BJ (cell line): ENCODE measurements around the gene IFFO2. TPM values are rescaled to one million over a fixed set of nuclear protein-coding genes. Genes with fewer than 3 reads are reported as not detected.

Experiments used
- CTCF ChIA-PET: fragments of 350-600 bp; formaldehyde crosslinking; extraction: SDS; loops from one replicate; lab custom pipeline; 2021; ENCODE audit warnings: antibody characterized with exemption, inconsistent platforms; lab: Yijun Ruan, JAX
- POLR2A ChIA-PET: fragments of 300-600 bp; sonication (Branson Sonifier 250); formaldehyde crosslinking; extraction: SDS; loops from one replicate; lab custom pipeline; 2021; ENCODE audit warnings: antibody characterized with exemption; lab: Charles Lee
- DNase-seq: peaks from one replicate; pipeline ENCODE4 v3.0.0-alpha.2; 2011; ENCODE audit warnings: low read depth
- H3K27me3 ChIP-seq: 2 replicates; pipeline ENCODE4 v1.6.0; 2011; ENCODE audit warnings: low read length; ENCODE audit not compliant: control insufficient read depth, insufficient read depth
- H3K36me3 ChIP-seq: 2 replicates; pipeline ENCODE4 v1.5.1; 2011; ENCODE audit warnings: low read length; ENCODE audit not compliant: control insufficient read depth, insufficient read depth
- H3K4me3 ChIP-seq: 2 replicates; pipeline ENCODE4 v1.5.1; 2011; ENCODE audit warnings: low read depth, mild to moderate bottlenecking, control low read depth, low read length
- polyA plus RNA-seq: library from polyadenylated mRNA; depleted of rRNA; stranded (reverse); fragments of >200 nt; gene quantifications from 2 replicates; pipeline ENCODE4 v1.2.3, GENCODE V29; 2011
- TF ChIP-seq, protein P1 (sequence below): IDR thresholded peaks from 2 replicates; pipeline ENCODE4 v1.5.1; 2011; ENCODE audit warnings: low read depth, mild to moderate bottlenecking, control low read depth, inconsistent platforms, low read length, moderate library complexity; ENCODE audit not compliant: insufficient read depth

Gene IFFO2
- polyA plus RNA-seq, 1 experiment, result 15.0 TPM

DNA sequence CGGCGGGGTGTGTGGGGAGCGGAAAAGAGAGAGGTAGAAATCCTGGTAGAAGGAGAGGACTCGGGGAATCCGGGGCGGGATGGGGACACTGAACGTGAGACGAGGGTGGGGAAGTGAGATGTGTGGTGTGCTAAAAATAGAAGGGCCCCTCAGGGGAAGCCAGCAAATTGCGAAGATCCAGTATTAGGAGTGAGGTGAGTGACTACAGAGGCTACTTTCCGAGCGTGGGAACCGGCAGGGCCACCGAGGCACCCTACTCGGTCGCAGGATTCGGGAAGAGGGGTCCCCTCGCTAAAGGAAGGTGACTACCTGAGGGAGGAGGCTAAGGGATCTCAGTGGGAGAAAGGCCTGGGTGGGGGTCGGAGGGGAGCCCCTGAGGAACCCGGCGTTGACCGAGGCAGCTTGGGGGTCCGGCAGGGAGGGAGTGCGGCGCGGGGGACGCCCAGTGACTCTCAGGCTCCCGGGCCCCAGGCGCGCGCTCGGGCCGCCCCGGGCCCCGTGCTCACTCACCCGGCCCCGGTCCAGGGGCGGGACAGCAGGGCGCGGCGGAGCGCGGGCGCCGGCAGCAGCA lies 54.4 kb downstream of the IFFO2 start:
- CTCF ChIA-PET, result interaction anchor here (0.9 to 1.9 kb wide), 7 partner anchors 9 to 124 kb away, joined by 3 to 16 read pairs (median 4); no protein-coding TSS in a partner anchor
- POLR2A ChIA-PET, result interaction anchor here (0.9 to 1.1 kb wide), 2 partner anchors 12 to 49 kb away, joined by 3 to 4 read pairs; no protein-coding TSS in a partner anchor
- DNase-seq, result no peak
- peak overlapping the region; percentile 58 for H3K4me3 ChIP-seq
- TF ChIP-seq, protein P1, sequence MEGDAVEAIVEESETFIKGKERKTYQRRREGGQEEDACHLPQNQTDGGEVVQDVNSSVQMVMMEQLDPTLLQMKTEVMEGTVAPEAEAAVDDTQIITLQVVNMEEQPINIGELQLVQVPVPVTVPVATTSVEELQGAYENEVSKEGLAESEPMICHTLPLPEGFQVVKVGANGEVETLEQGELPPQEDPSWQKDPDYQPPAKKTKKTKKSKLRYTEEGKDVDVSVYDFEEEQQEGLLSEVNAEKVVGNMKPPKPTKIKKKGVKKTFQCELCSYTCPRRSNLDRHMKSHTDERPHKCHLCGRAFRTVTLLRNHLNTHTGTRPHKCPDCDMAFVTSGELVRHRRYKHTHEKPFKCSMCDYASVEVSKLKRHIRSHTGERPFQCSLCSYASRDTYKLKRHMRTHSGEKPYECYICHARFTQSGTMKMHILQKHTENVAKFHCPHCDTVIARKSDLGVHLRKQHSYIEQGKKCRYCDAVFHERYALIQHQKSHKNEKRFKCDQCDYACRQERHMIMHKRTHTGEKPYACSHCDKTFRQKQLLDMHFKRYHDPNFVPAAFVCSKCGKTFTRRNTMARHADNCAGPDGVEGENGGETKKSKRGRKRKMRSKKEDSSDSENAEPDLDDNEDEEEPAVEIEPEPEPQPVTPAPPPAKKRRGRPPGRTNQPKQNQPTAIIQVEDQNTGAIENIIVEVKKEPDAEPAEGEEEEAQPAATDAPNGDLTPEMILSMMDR, result no peak
- no peaks in the 10 kb centered on the region for H3K27me3 ChIP-seq
- peaks cover 5% of the 10 kb centered on the region for H3K36me3 ChIP-seq

DNA sequence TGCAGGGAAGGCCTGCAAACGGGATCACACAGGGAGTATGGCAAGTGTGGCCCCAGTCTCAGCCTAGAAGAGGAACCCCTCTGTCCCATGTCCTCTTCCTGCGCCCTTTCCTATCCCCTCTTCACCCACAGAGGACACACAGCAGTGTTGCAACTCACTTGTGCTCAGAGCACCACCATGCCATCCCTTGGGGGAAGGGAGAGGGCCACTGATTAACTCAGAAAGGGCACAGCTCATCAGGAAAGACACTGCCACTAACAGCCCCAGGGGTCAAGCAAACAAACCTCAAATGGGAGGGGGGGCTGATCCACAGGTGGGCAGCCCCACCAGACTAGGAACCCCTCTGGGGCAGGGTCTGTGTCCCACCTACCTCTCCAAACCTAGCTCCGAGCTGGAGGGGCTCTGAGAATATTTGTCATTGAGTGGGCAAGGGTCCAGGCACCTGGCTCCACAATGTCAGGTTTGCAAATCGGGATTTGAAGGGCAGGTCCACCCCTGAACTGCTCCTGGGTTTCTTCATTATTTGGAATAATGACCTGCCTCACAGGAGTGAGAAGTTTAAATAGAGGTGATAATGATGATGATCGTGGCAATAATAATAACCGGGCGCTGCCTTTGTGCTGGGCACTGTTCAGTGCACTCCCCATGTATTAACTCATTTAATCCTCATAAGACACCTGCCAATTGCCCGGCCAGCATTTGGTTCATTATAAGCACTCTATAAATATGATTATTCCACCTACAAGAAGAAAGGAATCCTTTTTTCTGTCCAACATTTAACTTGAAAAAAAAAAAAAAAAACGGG lies 55.1 kb downstream of the IFFO2 start:
- ChIA-PET POLR2A (no interaction called here), CTCF (interaction anchor here (1.5 to 2.3 kb wide), 4 partner anchors 11 to 26 kb away, joined by 6 to 18 read pairs (median 14); no protein-coding TSS in a partner anchor)
- DNase-seq, result no peak
- Histone ChIP-seq H3K36me3 (peaks cover 2% of the 10 kb centered on the region), H3K4me3 (peak overlapping the region; percentile 58), H3K27me3 (no peaks in the 10 kb centered on the region)
- TF ChIP-seq, protein P1, result no peak

DNA sequence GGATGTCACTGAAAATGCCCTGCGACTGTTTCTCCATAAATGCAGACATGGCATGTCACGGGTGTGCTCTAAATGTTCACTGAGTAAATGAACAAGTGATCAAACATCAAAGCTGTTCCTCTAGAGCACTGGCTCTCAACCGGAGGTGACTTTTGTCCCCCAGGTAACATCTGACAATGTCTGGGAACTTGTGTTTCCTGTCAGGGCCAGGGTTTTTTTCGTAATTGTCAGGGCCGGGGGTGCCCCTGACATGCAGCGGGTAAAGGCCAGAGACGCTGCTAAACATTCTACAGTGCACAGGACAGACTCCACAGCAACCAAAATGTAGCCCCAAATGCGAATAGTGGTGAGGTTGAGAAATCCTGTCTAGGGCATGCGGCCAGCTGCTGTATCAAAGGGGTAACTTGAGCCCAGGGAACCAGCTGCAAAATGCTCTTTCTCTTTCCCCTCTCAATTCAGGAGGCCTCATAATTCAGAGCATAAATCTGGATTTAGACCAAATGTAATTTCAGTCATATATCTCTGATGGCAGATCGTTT lies 56.1 kb downstream of the IFFO2 start:
- Histone ChIP-seq H3K27me3 (no peaks in the 10 kb centered on the region), H3K36me3 (no peaks in the 10 kb centered on the region; the same call in none of the 2 replicates), H3K4me3 (no peak overlapping the region)
- TF ChIP-seq, protein P1, result no peak
- POLR2A ChIA-PET, result no interaction called here
- DNase-seq, result no peak
- CTCF ChIA-PET, result interaction anchor here (2.1 to 2.3 kb wide), 2 partner anchors 12 to 16 kb away, joined by 12 to 18 read pairs; no protein-coding TSS in a partner anchor

DNA sequence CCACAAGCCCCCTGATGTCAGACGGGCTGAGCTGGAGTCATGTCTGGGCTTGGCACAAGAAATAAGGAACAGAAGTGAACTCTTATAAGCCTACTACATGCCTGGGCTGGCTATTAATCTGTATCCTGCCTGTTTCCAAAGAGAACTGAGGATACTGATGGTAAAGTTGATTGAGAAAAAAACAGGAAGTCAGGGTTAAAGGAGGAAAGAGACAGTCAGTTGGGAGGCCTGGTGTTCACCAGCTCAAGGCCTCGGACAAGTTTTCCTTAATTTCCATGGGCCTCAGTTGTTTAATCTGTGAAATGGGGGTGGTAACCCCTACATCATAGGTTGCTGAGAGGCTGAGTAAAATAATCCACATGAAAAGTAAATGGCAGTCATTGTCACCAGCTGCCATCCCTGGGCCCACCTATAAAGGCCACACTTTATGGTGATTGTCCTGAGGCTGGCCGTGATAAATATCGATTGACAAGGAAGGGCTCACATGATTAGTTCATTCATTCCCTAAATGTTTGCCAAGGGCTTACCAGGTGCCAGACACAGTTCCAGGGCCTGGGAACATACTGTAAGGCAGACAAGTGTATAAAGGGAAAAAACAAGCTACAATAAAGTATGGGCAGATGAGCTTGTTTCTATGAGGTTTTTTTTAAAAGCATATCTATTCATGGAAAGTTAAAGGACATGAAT lies 57.0 kb downstream of the IFFO2 start:
- TF ChIP-seq, protein P1, result no peak
- Histone ChIP-seq H3K27me3 (no peaks in the 10 kb centered on the region), H3K36me3 (no peaks in the 10 kb centered on the region; the same call in none of the 2 replicates), H3K4me3 (no peak overlapping the region)
- CTCF ChIA-PET, result interaction anchor here (0.6 to 2.3 kb wide), 5 partner anchors 7 to 299 kb away, joined by 3 to 18 read pairs (median 4); no protein-coding TSS in a partner anchor
- no peak for DNase-seq
- POLR2A ChIA-PET, result no interaction called here
